ENCODE results near the gene CPNE6. TPM values are rescaled to one million over a fixed set of nuclear protein-coding genes. Genes with fewer than 3 reads are reported as not detected.

Gene CPNE6
- total RNA-seq, 1 donor from 2014 or later = not detected

- H3K4me3 ChIP-seq (ENCODE audit: low read depth, low read length) = no peak overlapping the region
- H3K27me3 ChIP-seq (ENCODE audit: control insufficient read depth, insufficient read depth, low read length) = no peaks in the 10 kb centered on the region
- H3K36me3 ChIP-seq (ENCODE audit: control insufficient read depth, insufficient read depth, low read length) = peaks cover 20% of the 10 kb centered on the region
- no peak for TF ChIP-seq CTCF (IDR thresholded peaks at IDR 0.05; ENCODE audit: insufficient read depth, low read length, severe bottlenecking)
- DNase-seq (ENCODE audit: low read depth) (no peak), FAIRE-seq (no peak)
These were observed 52.4 kb downstream of the CPNE6 start for GRCh38 chr14:24123424-24124417.

GRCh38 chr14:24126939-24127338 is 55.6 kb downstream of the CPNE6 start:
- TF ChIP-seq CTCF (IDR thresholded peaks at IDR 0.05; ENCODE audit: insufficient read depth, low read length, severe bottlenecking) = no peak
- Histone ChIP-seq H3K27me3 (ENCODE audit: control insufficient read depth, insufficient read depth, low read length) (no peaks in the 10 kb centered on the region), H3K4me3 (ENCODE audit: low read depth, low read length) (no peak overlapping the region), H3K36me3 (ENCODE audit: control insufficient read depth, insufficient read depth, low read length) (peaks cover 4% of the 10 kb centered on the region)
- FAIRE-seq (no peak), DNase-seq (ENCODE audit: low read depth) (no peak)

- H3K36me3 ChIP-seq (ENCODE audit: control insufficient read depth, insufficient read depth, low read length) = peaks cover 4% of the 10 kb centered on the region
- FAIRE-seq (no peak), DNase-seq (ENCODE audit: low read depth) (no peak)
- no peak overlapping the region for H3K4me3 ChIP-seq (ENCODE audit: low read depth, low read length)
- no peak for TF ChIP-seq CTCF (IDR thresholded peaks at IDR 0.05; ENCODE audit: insufficient read depth, low read length, severe bottlenecking)
- H3K27me3 ChIP-seq (ENCODE audit: control insufficient read depth, insufficient read depth, low read length) = no peaks in the 10 kb centered on the region
These were observed 56.3 kb downstream of the CPNE6 start for GRCh38 chr14:24127673-24128072.

Other genes starting within 250 kb of the CPNE6 start
- 24.7 and 64.1 TPM in 2 replicates for gene DHRS4, start 117.8 kb upstream of the CPNE6 start, total RNA-seq
- 5.5 and 30.5 TPM in 2 replicates for gene DHRS4L2, start 82.6 kb upstream of the CPNE6 start, total RNA-seq
- gene CARMIL3, start 19.6 kb upstream of the CPNE6 start, total RNA-seq = 0.13 TPM in 1 of 2 replicates, not detected in the other
- gene PCK2, start 22.7 kb downstream of the CPNE6 start, total RNA-seq = 84.8 and 223 TPM in 2 replicates
- gene DCAF11, start 43.2 kb downstream of the CPNE6 start, total RNA-seq = 70.5 and 83.5 TPM in 2 replicates
- 0.64 and 0.79 TPM in 2 replicates for gene NRL, start 43.4 kb downstream of the CPNE6 start, total RNA-seq
- 0.51 TPM in 1 of 2 replicates, not detected in the other for gene FITM1, start 59.1 kb downstream of the CPNE6 start, total RNA-seq
- gene PSME1, start 64.6 kb downstream of the CPNE6 start, total RNA-seq = 65.0 and 71.8 TPM in 2 replicates
- 12.6 and 17.8 TPM in 2 replicates for gene EMC9, start 70.0 kb downstream of the CPNE6 start, total RNA-seq
- 26.9 and 37.5 TPM in 2 replicates for gene PSME2, start 75.0 kb downstream of the CPNE6 start, total RNA-seq
- gene RNF31, start 75.9 kb downstream of the CPNE6 start, total RNA-seq = 23.3 and 25.8 TPM in 2 replicates
- gene IRF9, start 89.7 kb downstream of the CPNE6 start, total RNA-seq = 19.2 and 28.7 TPM in 2 replicates
- gene REC8, start 100.5 kb downstream of the CPNE6 start, total RNA-seq = 0.26 and 1.1 TPM in 2 replicates
- 27.0 and 41.9 TPM in 2 replicates for gene IPO4, start 117.3 kb downstream of the CPNE6 start, total RNA-seq
- 42.8 and 67.9 TPM in 2 replicates for gene TM9SF1, start 123.9 kb downstream of the CPNE6 start, total RNA-seq
- gene TSSK4, start 134.1 kb downstream of the CPNE6 start, total RNA-seq = 0.26 TPM in 1 of 2 replicates, not detected in the other
- gene CHMP4A, start 141.9 kb downstream of the CPNE6 start, total RNA-seq = 48.8 and 69.8 TPM in 2 replicates
- gene MDP1, start 144.5 kb downstream of the CPNE6 start, total RNA-seq = 13.4 and 21.1 TPM in 2 replicates
- 131 and 330 TPM in 2 replicates for gene NEDD8, start 160.8 kb downstream of the CPNE6 start, total RNA-seq
- gene GMPR2, start 161.4 kb downstream of the CPNE6 start, total RNA-seq = 80.6 and 98.7 TPM in 2 replicates
- 48.7 and 91.9 TPM in 2 replicates for gene TINF2, start 171.1 kb downstream of the CPNE6 start, total RNA-seq
- gene TGM1, start 191.6 kb downstream of the CPNE6 start, total RNA-seq = 88.7 and 382 TPM in 2 replicates
- 32.6 and 58.9 TPM in 2 replicates for gene RABGGTA, start 200.0 kb downstream of the CPNE6 start, total RNA-seq
- 16.6 and 39.6 TPM in 2 replicates for gene DHRS1, start 228.2 kb downstream of the CPNE6 start, total RNA-seq
- gene NOP9, start 228.3 kb downstream of the CPNE6 start, total RNA-seq = 23.2 and 26.1 TPM in 2 replicates
- gene CIDEB, start 236.4 kb downstream of the CPNE6 start, total RNA-seq = 1.2 and 3.9 TPM in 2 replicates
- gene LTB4R2, start 238.6 kb downstream of the CPNE6 start, total RNA-seq = 10.5 and 17.4 TPM in 2 replicates
- gene LTB4R, start 239.9 kb downstream of the CPNE6 start, total RNA-seq = 3.7 and 9.6 TPM in 2 replicates